Lower lobe of right lung (tissue), 2 donors: ENCODE results near the gene KCNC4. TPM values are rescaled to one million over a fixed set of nuclear protein-coding genes. Genes with fewer than 3 reads are reported as not detected.

Source experiments
- ATAC-seq, 2 donors: fragments of 200-7000 bp; cut with Tn5 transposase; one replicate each; pipeline ENCODE4 v1.9.1; 2020 to 2022; ENCODE audit warnings: mild to moderate bottlenecking in 2 of 2, moderate library complexity in 2 of 2
- DNase-seq: peaks from one replicate; pipeline ENCODE4 v3.0.0-alpha.2; 2020
- H3K27ac ChIP-seq: fragments of 200-600 bp; one replicate; pipeline ENCODE4 v1.8.0; 2022
- H3K27me3 ChIP-seq: fragments of 200-600 bp; one replicate; pipeline ENCODE4 v1.8.0; 2022; ENCODE audit warnings: low read depth
- H3K36me3 ChIP-seq: fragments of 200-600 bp; one replicate; pipeline ENCODE4 v1.8.0; 2022; ENCODE audit warnings: mild to moderate bottlenecking
- H3K4me1 ChIP-seq: fragments of 200-600 bp; one replicate; pipeline ENCODE4 v1.8.0; 2022
- H3K4me3 ChIP-seq: fragments of 200-600 bp; one replicate; pipeline ENCODE4 v1.8.0; 2022; ENCODE audit warnings: mild to moderate bottlenecking
- H3K9me3 ChIP-seq: fragments of 200-600 bp; one replicate; pipeline ENCODE4 v1.8.0; 2022
- CTCF ChIP-seq: fragments of 200-600 bp; IDR thresholded peaks from one replicate; pipeline ENCODE4 v1.8.0; 2022; ENCODE audit warnings: antibody characterized with exemption, mild to moderate bottlenecking
- intact Hi-C: fragments of 100-400 bp; cut with DNase I; formaldehyde crosslinking; loops from one replicate; pipeline ENCODE4 v1.11.0; 2022
- total RNA-seq: library from RNA; stranded (reverse); fragmentation: NEBNext Ultra II Directional; extraction: Animal tissue kit (Norgen Biotek cat#: 25700); gene quantifications from one replicate; pipeline ENCODE4 v1.2.1, GENCODE V29; 2021
- donor health status: DM: no; HTN: yes; CAD: no; lungs with severe emphysema.

The KCNC4 gene
- total RNA-seq, 1 donor from 2014 or later = 10.0 TPM

- no peaks in the 10 kb centered on the region for H3K36me3 ChIP-seq
- H3K4me3 ChIP-seq = no peak overlapping the region
- no peaks in the 10 kb centered on the region for H3K9me3 ChIP-seq
- TF ChIP-seq CTCF = no peak
- no peaks in the 10 kb centered on the region for H3K27me3 ChIP-seq
- no peaks in the 10 kb centered on the region for H3K4me1 ChIP-seq
- intact Hi-C loops = no loop called here
- DNase-seq (no peak), ATAC-seq (no peak)
- H3K27ac ChIP-seq = no peak overlapping the region
These were observed 40.6 kb downstream of the KCNC4 start for GRCh38 chr1:110250749-110251148.

DNA sequence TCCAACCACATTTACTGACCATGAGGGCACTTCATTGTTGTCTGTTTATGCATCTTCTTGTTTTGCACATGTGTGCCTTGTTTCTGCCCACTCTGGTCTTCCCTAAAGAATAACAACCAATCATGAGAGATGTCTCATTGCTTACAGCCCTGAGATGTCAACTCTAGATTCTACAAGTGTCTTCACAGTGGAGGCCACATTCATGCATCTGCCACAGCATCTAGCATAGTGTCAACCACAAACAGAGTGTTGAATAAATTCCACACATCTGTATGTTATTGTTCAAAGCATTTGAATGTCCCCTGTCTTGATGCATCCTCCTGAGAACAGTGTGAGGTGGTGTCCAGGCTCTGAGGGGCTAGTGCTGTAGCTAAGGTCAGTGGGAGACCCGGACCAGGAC lies 43.1 kb downstream of the KCNC4 start:
- no peak for ATAC-seq
- intact Hi-C loops = no loop called here
- Histone ChIP-seq H3K27ac (no peak overlapping the region), H3K9me3 (no peaks in the 10 kb centered on the region), H3K27me3 (no peaks in the 10 kb centered on the region), H3K4me3 (no peak overlapping the region), H3K4me1 (no peaks in the 10 kb centered on the region), H3K36me3 (no peaks in the 10 kb centered on the region)
- DNase-seq = no peak
- TF ChIP-seq CTCF = no peak

DNA sequence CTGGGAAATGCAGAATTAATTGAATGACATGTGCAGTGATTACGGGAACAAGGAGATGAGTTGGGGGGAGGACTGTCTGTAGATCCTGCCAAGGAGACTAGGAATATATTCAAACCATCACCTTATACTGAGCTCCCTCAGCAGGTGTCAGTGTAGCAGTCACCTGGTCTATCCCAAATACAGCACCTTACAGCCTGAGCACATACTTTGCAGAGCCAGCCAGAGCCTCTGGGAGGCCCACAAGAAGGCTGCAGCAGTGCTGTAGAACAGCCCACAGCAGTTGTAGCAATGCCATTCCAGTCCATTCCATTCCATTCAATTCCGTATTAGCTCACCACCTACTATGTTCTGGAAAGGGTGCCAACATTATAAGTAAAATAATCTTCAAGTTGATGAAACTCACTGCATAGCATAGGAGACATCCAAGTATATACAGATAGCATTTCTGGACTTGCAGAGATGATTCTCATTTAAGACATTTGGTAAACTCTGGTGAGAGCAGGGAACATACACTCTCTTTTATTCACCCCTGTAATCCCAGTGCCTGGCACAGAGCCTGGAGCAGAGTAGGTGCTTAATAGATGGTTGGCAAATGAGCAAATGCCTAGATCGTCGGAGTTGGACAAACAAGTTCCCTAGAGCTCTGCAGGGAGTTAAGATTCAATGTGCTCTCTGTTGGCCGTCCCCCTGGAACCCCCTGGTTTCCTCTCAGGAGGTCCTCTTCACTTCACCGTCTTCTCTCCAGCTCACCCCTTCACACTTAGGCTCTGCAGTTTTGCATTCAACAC lies 44.7 kb downstream of the KCNC4 start:
- TF ChIP-seq CTCF = no peak
- no peak for ATAC-seq
- H3K27me3 ChIP-seq = no peaks in the 10 kb centered on the region
- no peaks in the 10 kb centered on the region for H3K4me1 ChIP-seq
- no peak overlapping the region for H3K4me3 ChIP-seq
- no peaks in the 10 kb centered on the region for H3K9me3 ChIP-seq
- no peak for DNase-seq
- no peaks in the 10 kb centered on the region for H3K36me3 ChIP-seq
- H3K27ac ChIP-seq = no peak overlapping the region
- intact Hi-C loops = no loop called here

GRCh38 chr1:110255392-110255787 lies 45.3 kb downstream of the KCNC4 start:
- Histone ChIP-seq H3K4me3 (no peak overlapping the region), H3K27me3 (no peaks in the 10 kb centered on the region), H3K4me1 (no peaks in the 10 kb centered on the region), H3K9me3 (no peaks in the 10 kb centered on the region), H3K27ac (no peak overlapping the region), H3K36me3 (no peaks in the 10 kb centered on the region)
- TF ChIP-seq CTCF = no peak
- DNase-seq = no peak
- intact Hi-C loops = no loop called here
- ATAC-seq = no peak

GRCh38 chr1:110258734-110259133 lies 48.6 kb downstream of the KCNC4 start:
- Histone ChIP-seq H3K36me3 (no peaks in the 10 kb centered on the region), H3K9me3 (no peaks in the 10 kb centered on the region), H3K4me1 (no peaks in the 10 kb centered on the region), H3K27ac (no peak overlapping the region), H3K4me3 (no peak overlapping the region), H3K27me3 (no peaks in the 10 kb centered on the region)
- TF ChIP-seq CTCF = no peak
- no peak for DNase-seq
- ATAC-seq = no peak
- intact Hi-C loops = no loop called here
